K562 (cell line): ENCODE measurements around the gene NAGS. TPM values are rescaled to one million over a fixed set of nuclear protein-coding genes. Genes with fewer than 3 reads are reported as not detected.

ENCODE experiments used
- ARID4B ChIP-seq: sonication (generic); formaldehyde crosslinking; IDR thresholded peaks from 2 replicates; pipeline ENCODE4 v1.8.0; 2022; ENCODE audit warnings: mild to moderate bottlenecking, missing genetic modification reagents
- ATF7 ChIP-seq: fragments of 450-650 bp; IDR thresholded peaks from 2 replicates; pipeline ENCODE4 v1.7.1; 2014; ENCODE audit warnings: mild to moderate bottlenecking, moderate library complexity
- BDP1 ChIP-seq: IDR thresholded peaks from 3 replicates; pipeline ENCODE4 v1.6.1; 2011; ENCODE audit not compliant: insufficient read length, insufficient read depth
- DNMT1 ChIP-seq: fragments of 450-650 bp; IDR thresholded peaks from 2 replicates; pipeline ENCODE4 v1.6.1; 2016; ENCODE audit warnings: antibody characterized with exemption, mild to moderate bottlenecking
- HIVEP1 ChIP-seq: fragments of 250-450 bp; sonication (Bioruptor Pico); IDR thresholded peaks from 2 replicates; pipeline ENCODE4 v1.4.0; 2020; ENCODE audit warnings: mild to moderate bottlenecking
- ILF3 ChIP-seq: fragments of 450-650 bp; IDR thresholded peaks from 2 replicates; pipeline ENCODE4 v1.6.1; 2018; ENCODE audit warnings: antibody characterized with exemption, mild to moderate bottlenecking, moderate library complexity, borderline replicate concordance
- KAT7 ChIP-seq: sonication (generic); formaldehyde crosslinking; IDR thresholded peaks from 2 replicates; pipeline ENCODE4 v1.8.0; 2022; ENCODE audit warnings: missing genetic modification reagents, mild to moderate bottlenecking, borderline replicate concordance
- KDM5B ChIP-seq: fragments of 200-600 bp; sonication (generic); IDR thresholded peaks from 2 replicates; pipeline ENCODE4 v1.6.1; 2012; ENCODE audit warnings: low read depth, mild to moderate bottlenecking, moderate library complexity, low read length, control low read depth, inconsistent platforms; ENCODE audit not compliant: insufficient replicate concordance
- MTA1 ChIP-seq: fragments of 450-650 bp; IDR thresholded peaks from 2 replicates; pipeline ENCODE4 v1.6.1; 2017; ENCODE audit warnings: borderline replicate concordance
- RBM34 ChIP-seq: fragments of 200-400 bp; formaldehyde crosslinking; IDR thresholded peaks from 2 replicates; pipeline ENCODE4 v1.6.1; 2018; ENCODE audit warnings: low read length, borderline replicate concordance; ENCODE audit not compliant: insufficient read depth
- RNF2 ChIP-seq: sonication (generic); IDR thresholded peaks from 2 replicates; pipeline ENCODE4 v1.6.1; 2016
- ZNF175 ChIP-seq: fragments of 200-800 bp; sonication (Bioruptor generic); IDR thresholded peaks from 2 replicates; pipeline ENCODE4 v1.6.1; 2016; ENCODE audit warnings: low read depth, mild to moderate bottlenecking, missing genetic modification characterization, missing compliant biosample characterization
- ZNF224 ChIP-seq: sonication (generic); formaldehyde crosslinking; IDR thresholded peaks from 2 replicates; pipeline ENCODE4 v1.8.0; 2022; ENCODE audit warnings: mild to moderate bottlenecking, missing genetic modification reagents
- ZNF23 ChIP-seq: fragments of 250-450 bp; sonication (Bioruptor Pico); IDR thresholded peaks from 2 replicates; pipeline ENCODE4 v1.4.0; 2020; ENCODE audit warnings: mild to moderate bottlenecking
- ZNF274 ChIP-seq: IDR thresholded peaks from 2 replicates; pipeline ENCODE4 v1.6.1; 2011; ENCODE audit warnings: low read depth, mild to moderate bottlenecking, low read length, moderate library complexity, borderline replicate concordance
- ZNF511 ChIP-seq: sonication (generic); formaldehyde crosslinking; IDR thresholded peaks from 2 replicates; pipeline ENCODE4 v1.8.0; 2022; ENCODE audit warnings: mild to moderate bottlenecking, missing genetic modification reagents
- ZNF76 ChIP-seq: fragments of 250-450 bp; sonication (Bioruptor Pico); IDR thresholded peaks from 2 replicates; pipeline ENCODE4 v1.4.0; 2020; ENCODE audit warnings: mild to moderate bottlenecking, moderate library complexity, borderline replicate concordance
- ZNF830 ChIP-seq: fragments of 250-450 bp; sonication (Bioruptor Pico); IDR thresholded peaks from 2 replicates; pipeline ENCODE4 v1.5.0; 2021; ENCODE audit warnings: mild to moderate bottlenecking
- polyA plus RNA-seq, 8 experiments: library from polyadenylated mRNA; depleted of rRNA in 4 of 8; stranded (reverse) in 5 of 8; unstranded in 3 of 8; fragments of >200 nt; fragmentation: Nextera tagmentation in 2 of 8; fragmentation: Illumina TruSeq in 1 of 8; extraction: Ambion mirVana in 2 of 8; extraction: Trizol in 1 of 8; gene quantifications; 2 replicates each; pipeline versions ENCODE4 v1.2.1 to v1.2.3, GENCODE V29; 2011 to 2014; ENCODE audit warnings: inconsistent platforms in 1 of 8, missing spikeins in 1 of 8
- total RNA-seq, 7 experiments: library from RNA; depleted of rRNA in 6 of 7; stranded (reverse); fragments of >200 nt in 6 of 7; fragmentation: Illumina TruSeq in 2 of 7; extraction: Trizol in 2 of 7; gene quantifications; 2 replicates each; pipeline versions ENCODE4 v1.2.1 to v1.2.3, GENCODE V29; 2011 to 2021; ENCODE audit warnings: low replicate concordance in 1 of 7
- TF ChIP-seq, protein P1 (sequence below), 2 experiments: fragments of 450-650 bp; conservative IDR thresholded peaks; 2 replicates each; pipeline ENCODE4 v1.6.1; 2017; ENCODE audit warnings: mild to moderate bottlenecking in 2 of 2, moderate library complexity in 2 of 2
- TF ChIP-seq, protein P2 (sequence below): conservative IDR thresholded peaks from 2 replicates; pipeline ENCODE4 v1.6.1; 2011; ENCODE audit warnings: low read depth, mild to moderate bottlenecking, low read length; ENCODE audit not compliant: control insufficient read depth

Gene NAGS
- total and polyA plus RNA-seq, 9 of the 15 experiments (the other 6 are each of a cell fraction or from before 2014, with no cell fraction given): not detected

- TF ChIP-seq KAT7 (CRISPR knock-in tag) (no peak; the same call in 1 of the 2 replicates), RNF2 (0 out of 2 replicates have a peak, but pooled peaks have one; percentile 41), DNMT1 (no peak), BDP1 (no peak), ARID4B (peak; percentile 73; the same call in 1 of the 2 replicates), MTA1 (peak; percentile 21; the same call in 1 of the 2 replicates), KDM5B (peak; percentile 91), ATF7 (peak; percentile 76), ZNF224 (no peak), ZNF175 (CRISPR knock-in tag) (no peak), ZNF23 (CRISPR knock-in tag) (no peak), ZNF830 (CRISPR knock-in tag) (peak; percentile 45; the same call in 1 of the 2 replicates), HIVEP1 (CRISPR knock-in tag) (0 out of 2 replicates have a peak, but pooled peaks have one; percentile 37), ZNF274 (no peak), ZNF511 (CRISPR knock-in tag) (no peak; the same call in 1 of the 2 replicates), RBM34 (no peak), ILF3 (no peak), ZNF76 (no peak)
- TF ChIP-seq, protein P1, sequence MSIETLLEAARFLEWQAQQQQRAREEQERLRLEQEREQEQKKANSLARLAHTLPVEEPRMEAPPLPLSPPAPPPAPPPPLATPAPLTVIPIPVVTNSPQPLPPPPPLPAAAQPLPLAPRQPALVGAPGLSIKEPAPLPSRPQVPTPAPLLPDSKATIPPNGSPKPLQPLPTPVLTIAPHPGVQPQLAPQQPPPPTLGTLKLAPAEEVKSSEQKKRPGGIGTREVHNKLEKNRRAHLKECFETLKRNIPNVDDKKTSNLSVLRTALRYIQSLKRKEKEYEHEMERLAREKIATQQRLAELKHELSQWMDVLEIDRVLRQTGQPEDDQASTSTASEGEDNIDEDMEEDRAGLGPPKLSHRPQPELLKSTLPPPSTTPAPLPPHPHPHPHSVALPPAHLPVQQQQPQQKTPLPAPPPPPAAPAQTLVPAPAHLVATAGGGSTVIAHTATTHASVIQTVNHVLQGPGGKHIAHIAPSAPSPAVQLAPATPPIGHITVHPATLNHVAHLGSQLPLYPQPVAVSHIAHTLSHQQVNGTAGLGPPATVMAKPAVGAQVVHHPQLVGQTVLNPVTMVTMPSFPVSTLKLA (conservative IDR thresholded peaks at IDR 0.05): peak; percentile 77 to 84
- TF ChIP-seq, protein P2, sequence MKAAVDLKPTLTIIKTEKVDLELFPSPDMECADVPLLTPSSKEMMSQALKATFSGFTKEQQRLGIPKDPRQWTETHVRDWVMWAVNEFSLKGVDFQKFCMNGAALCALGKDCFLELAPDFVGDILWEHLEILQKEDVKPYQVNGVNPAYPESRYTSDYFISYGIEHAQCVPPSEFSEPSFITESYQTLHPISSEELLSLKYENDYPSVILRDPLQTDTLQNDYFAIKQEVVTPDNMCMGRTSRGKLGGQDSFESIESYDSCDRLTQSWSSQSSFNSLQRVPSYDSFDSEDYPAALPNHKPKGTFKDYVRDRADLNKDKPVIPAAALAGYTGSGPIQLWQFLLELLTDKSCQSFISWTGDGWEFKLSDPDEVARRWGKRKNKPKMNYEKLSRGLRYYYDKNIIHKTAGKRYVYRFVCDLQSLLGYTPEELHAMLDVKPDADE: peak; percentile 98
Observed at GRCh38 chr17:44014437-44015172, 10.2 kb downstream of the NAGS start, which contains the start of gene TMEM101 (continued).
